ENCODE results near the gene GUCY1A1.

GUCY1A1 gene

DNA sequence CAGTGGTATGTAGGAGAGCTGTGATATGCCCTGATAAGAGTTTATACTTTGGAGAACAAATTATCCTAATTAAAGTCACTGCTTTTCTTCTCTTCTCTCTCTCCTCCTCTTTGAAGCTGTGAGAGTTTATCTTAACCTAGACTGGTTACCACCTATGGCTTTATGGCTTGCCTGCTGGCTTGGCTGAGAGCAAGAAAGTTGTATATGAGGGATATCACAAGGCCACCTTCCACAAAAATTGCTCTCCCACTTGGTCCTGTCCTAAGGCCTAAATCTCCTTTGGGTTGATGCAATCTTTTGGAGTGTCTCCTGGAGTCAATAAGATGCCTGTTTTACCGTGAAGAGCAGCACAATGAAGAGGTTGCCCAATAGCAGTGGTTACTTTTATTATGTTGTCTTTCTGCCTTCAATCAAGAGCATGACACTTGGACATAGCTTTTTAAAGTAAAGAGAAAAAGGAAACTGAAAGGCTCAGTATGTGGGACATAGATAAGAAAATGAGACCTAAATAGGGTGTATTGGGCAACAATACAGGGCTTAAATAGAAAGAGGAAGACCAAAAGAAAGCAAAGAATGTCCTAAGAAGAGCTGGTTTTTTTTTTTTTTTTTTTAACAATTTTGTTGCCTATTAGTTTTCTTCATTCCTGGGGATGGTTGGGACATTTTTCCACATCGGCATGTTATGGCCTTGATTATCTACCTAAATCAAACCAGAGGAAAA is 9.2 kb downstream of the GUCY1A1 start:
- no peak overlapping the region for H3K4me3 ChIP-seq (ENCODE audit: low read depth in 1 of 2, low read length in 2 of 2)
- no peak overlapping the region for H3K9ac ChIP-seq (ENCODE audit: low read depth in 1 of 2, low read length in 2 of 2)
- no peaks in the 10 kb centered on the region for H3K36me3 ChIP-seq (ENCODE audit: control insufficient read depth in 1 of 2, insufficient read depth in 2 of 2, low read length in 2 of 2)
- H3K27ac ChIP-seq (ENCODE audit: low read depth, low read length): peak overlapping the region; percentile 15
- no peaks in the 10 kb centered on the region for H3K9me3 ChIP-seq (ENCODE audit: control insufficient read depth in 1 of 2, low read length in 2 of 2)
- peaks cover 9 to 20% of the 10 kb centered on the region in 2 donors for H3K4me1 ChIP-seq (ENCODE audit: control insufficient read depth in 1 of 2, insufficient read depth in 2 of 2, low read length in 2 of 2)
- H3K27me3 ChIP-seq (ENCODE audit: control insufficient read depth in 1 of 2, insufficient read depth in 2 of 2, low read length in 2 of 2): no peaks in the 10 kb centered on the region

DNA sequence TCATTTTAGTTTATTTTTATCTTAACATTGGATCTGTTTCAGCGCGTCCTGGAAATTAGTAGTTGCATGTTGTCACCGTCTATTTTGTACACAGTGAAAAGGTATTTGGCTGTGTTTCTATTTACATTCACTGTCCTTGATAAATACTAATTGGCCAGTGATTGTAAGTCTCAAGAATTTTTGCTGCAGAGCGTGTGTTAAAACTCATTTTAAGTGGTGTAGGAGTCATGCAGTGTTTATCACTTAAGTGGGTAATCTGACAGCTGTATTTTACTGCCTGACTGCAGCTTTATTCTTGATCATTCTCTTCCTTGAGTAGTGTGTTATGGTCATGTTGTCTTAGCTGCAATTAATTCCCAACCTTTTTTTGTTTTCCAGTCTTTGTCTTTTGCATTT is 9.8 kb downstream of the GUCY1A1 start:
- Histone ChIP-seq H3K36me3 (ENCODE audit: control insufficient read depth in 1 of 2, insufficient read depth in 2 of 2, low read length in 2 of 2) (no peaks in the 10 kb centered on the region), H3K4me1 (ENCODE audit: control insufficient read depth in 1 of 2, insufficient read depth in 2 of 2, low read length in 2 of 2) (peaks cover 9 to 20% of the 10 kb centered on the region in 2 donors)

DNA sequence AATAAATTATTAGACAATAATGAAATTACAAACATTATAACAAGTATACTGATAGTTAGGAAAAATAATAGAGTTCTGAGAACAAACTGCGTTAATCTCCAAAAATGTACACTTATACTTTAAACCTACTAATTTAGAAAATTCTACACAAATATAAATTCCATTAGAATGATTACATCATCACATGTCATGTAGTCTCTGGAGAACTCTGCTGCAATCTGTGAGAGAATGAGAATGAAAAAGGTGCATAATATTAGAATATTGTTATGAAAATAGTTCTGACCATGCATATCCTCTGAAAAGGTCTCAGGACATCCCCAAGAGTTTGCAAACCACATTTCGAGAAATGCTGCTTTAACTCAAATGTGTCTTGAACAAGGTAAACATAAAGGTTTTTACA is 11.4 kb downstream of the GUCY1A1 start:
- Histone ChIP-seq H3K9me3 (ENCODE audit: control insufficient read depth in 1 of 2, low read length in 2 of 2) (no peaks in the 10 kb centered on the region), H3K36me3 (ENCODE audit: control insufficient read depth in 1 of 2, insufficient read depth in 2 of 2, low read length in 2 of 2) (no peaks in the 10 kb centered on the region), H3K4me1 (ENCODE audit: control insufficient read depth in 1 of 2, insufficient read depth in 2 of 2, low read length in 2 of 2) (peaks cover 9 to 12% of the 10 kb centered on the region in 2 donors), H3K9ac (ENCODE audit: low read depth in 1 of 2, low read length in 2 of 2) (no peak overlapping the region), H3K27ac (ENCODE audit: low read depth, low read length) (no peak overlapping the region), H3K4me3 (ENCODE audit: low read depth in 1 of 2, low read length in 2 of 2) (no peak overlapping the region), H3K27me3 (ENCODE audit: control insufficient read depth in 1 of 2, insufficient read depth in 2 of 2, low read length in 2 of 2) (no peaks in the 10 kb centered on the region)

More for the DNA sequence above, 9.8 kb downstream of the GUCY1A1 start:
- no peaks in the 10 kb centered on the region for H3K27me3 ChIP-seq (ENCODE audit: control insufficient read depth in 1 of 2, insufficient read depth in 2 of 2, low read length in 2 of 2)
- no peak overlapping the region for H3K4me3 ChIP-seq (ENCODE audit: low read depth in 1 of 2, low read length in 2 of 2)
- no peak overlapping the region for H3K9ac ChIP-seq (ENCODE audit: low read depth in 1 of 2, low read length in 2 of 2)
- no peaks in the 10 kb centered on the region for H3K9me3 ChIP-seq (ENCODE audit: control insufficient read depth in 1 of 2, low read length in 2 of 2)
- no peak overlapping the region for H3K27ac ChIP-seq (ENCODE audit: low read depth, low read length)

DNA sequence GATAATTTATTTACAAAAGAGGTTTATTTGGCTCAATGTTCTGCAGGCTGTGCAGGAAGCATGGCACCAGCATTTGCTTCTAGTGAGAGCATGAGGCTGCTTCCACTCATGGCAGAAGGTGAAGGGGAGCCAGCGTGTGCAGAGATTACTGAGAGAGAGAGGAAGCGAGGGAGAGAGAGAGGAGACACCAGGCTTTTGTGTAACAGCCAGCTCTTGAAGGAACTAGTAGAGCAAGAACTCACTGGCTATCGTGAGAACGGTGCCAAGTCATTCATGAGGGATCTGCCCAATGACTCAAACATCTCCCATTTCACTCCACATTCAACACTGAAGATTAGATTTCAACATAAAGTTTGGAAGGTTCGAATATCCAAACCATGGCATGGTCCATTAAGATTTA is 12.7 kb downstream of the GUCY1A1 start:
- Histone ChIP-seq H3K27me3 (ENCODE audit: control insufficient read depth in 1 of 2, insufficient read depth in 2 of 2, low read length in 2 of 2) (no peaks in the 10 kb centered on the region), H3K27ac (ENCODE audit: low read depth, low read length) (no peak overlapping the region), H3K4me3 (ENCODE audit: low read depth in 1 of 2, low read length in 2 of 2) (no peak overlapping the region), H3K4me1 (ENCODE audit: control insufficient read depth in 1 of 2, insufficient read depth in 2 of 2, low read length in 2 of 2) (peaks cover 6 to 12% of the 10 kb centered on the region in 2 donors), H3K9ac (ENCODE audit: low read depth in 1 of 2, low read length in 2 of 2) (no peak overlapping the region), H3K36me3 (ENCODE audit: control insufficient read depth in 1 of 2, insufficient read depth in 2 of 2, low read length in 2 of 2) (no peaks in the 10 kb centered on the region), H3K9me3 (ENCODE audit: control insufficient read depth in 1 of 2, low read length in 2 of 2) (no peaks in the 10 kb centered on the region)

DNA sequence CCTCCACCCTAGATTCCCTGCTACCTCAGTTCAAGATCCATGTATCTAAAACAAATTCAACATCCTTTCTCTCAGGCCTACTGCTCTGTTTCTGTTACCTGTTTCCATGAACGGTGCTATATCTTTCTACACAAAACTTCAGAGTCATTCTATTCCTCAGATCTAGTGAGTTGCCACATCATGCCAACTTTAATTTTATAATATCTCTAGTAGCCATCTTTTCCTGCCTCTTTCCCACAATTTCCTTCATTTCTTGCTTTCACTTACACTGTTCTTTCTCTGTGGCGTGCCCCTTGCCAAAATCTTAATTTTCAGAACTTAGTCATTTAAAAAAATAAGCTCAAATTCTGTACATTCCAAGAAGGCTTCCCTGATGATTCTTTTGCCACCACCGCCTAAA is 15.2 kb downstream of the GUCY1A1 start:
- no peak overlapping the region for H3K9ac ChIP-seq (ENCODE audit: low read depth in 1 of 2, low read length in 2 of 2)
- peaks cover 0 to under 1% of the 10 kb centered on the region in 2 donors for H3K4me1 ChIP-seq (ENCODE audit: control insufficient read depth in 1 of 2, insufficient read depth in 2 of 2, low read length in 2 of 2)
- H3K36me3 ChIP-seq (ENCODE audit: control insufficient read depth in 1 of 2, insufficient read depth in 2 of 2, low read length in 2 of 2): no peaks in the 10 kb centered on the region
- H3K9me3 ChIP-seq (ENCODE audit: control insufficient read depth in 1 of 2, low read length in 2 of 2): no peaks in the 10 kb centered on the region
- H3K27me3 ChIP-seq (ENCODE audit: control insufficient read depth in 1 of 2, insufficient read depth in 2 of 2, low read length in 2 of 2): no peaks in the 10 kb centered on the region
- H3K27ac ChIP-seq (ENCODE audit: low read depth, low read length): no peak overlapping the region
- H3K4me3 ChIP-seq (ENCODE audit: low read depth in 1 of 2, low read length in 2 of 2): no peak overlapping the region

DNA sequence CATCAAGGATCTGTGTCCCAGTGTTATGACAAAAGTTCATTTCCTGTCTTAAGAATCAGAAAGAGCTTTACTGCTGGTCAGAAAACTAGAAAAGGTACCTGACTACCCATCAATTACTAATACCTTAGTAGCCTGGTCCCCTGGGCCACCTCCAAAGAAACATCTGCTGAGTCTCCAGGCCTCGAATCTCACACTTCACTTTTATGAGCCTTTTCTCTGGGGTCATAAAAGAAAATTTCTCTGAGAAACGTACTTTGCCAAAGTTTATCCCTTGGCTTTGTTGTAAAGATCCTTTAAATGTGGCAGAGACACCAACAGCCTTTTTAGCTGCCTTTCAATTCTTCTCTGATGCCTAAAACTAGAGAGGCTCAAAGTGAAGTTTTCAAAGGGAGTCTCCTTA is 17.8 kb downstream of the GUCY1A1 start:
- H3K36me3 ChIP-seq (ENCODE audit: control insufficient read depth in 1 of 2, insufficient read depth in 2 of 2, low read length in 2 of 2): no peaks in the 10 kb centered on the region
- H3K27ac ChIP-seq (ENCODE audit: low read depth, low read length): no peak overlapping the region
- H3K9me3 ChIP-seq (ENCODE audit: control insufficient read depth in 1 of 2, low read length in 2 of 2): no peaks in the 10 kb centered on the region
- no peak overlapping the region for H3K9ac ChIP-seq (ENCODE audit: low read depth in 1 of 2, low read length in 2 of 2)
- H3K4me1 ChIP-seq (ENCODE audit: control insufficient read depth in 1 of 2, insufficient read depth in 2 of 2, low read length in 2 of 2): no peaks in the 10 kb centered on the region
- no peak overlapping the region for H3K4me3 ChIP-seq (ENCODE audit: low read depth in 1 of 2, low read length in 2 of 2)
- H3K27me3 ChIP-seq (ENCODE audit: control insufficient read depth in 1 of 2, insufficient read depth in 2 of 2, low read length in 2 of 2): no peaks in the 10 kb centered on the region

DNA sequence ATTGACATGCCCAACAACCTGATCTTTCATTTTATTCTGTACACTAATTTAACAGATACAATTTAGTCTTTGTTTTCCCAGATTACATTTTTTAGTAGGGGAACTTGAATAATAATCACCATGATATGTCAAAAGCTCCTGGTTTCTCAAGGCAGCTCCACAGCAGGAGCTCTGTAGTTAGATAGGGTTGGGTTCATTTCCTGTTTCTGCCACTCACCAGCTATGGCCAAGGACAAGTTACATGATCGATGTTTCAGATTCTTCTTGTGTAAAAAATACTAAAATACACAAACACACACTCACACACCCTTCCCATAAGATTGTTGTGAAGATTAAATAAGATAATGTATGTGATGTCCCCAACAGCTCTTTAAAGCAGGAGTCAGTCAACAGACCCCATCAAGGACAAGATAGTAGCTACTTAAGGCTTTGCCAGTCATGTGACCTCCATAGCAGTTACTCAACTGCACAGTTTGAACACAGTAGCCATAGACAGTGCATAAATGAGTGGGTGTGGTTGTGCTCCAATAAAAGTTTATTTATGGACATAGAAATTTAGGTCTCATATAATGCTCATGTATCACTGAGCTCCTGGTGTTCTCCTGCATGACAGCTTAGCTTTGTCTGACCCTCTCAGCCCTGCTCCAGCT is 18.4 kb downstream of the GUCY1A1 start:
- Histone ChIP-seq H3K27ac (ENCODE audit: low read depth, low read length) (no peak overlapping the region), H3K36me3 (ENCODE audit: control insufficient read depth in 1 of 2, insufficient read depth in 2 of 2, low read length in 2 of 2) (no peaks in the 10 kb centered on the region), H3K27me3 (ENCODE audit: control insufficient read depth in 1 of 2, insufficient read depth in 2 of 2, low read length in 2 of 2) (no peaks in the 10 kb centered on the region), H3K4me3 (ENCODE audit: low read depth in 1 of 2, low read length in 2 of 2) (no peak overlapping the region), H3K9me3 (ENCODE audit: control insufficient read depth in 1 of 2, low read length in 2 of 2) (no peaks in the 10 kb centered on the region), H3K9ac (ENCODE audit: low read depth in 1 of 2, low read length in 2 of 2) (no peak overlapping the region), H3K4me1 (ENCODE audit: control insufficient read depth in 1 of 2, insufficient read depth in 2 of 2, low read length in 2 of 2) (no peaks in the 10 kb centered on the region)

DNA sequence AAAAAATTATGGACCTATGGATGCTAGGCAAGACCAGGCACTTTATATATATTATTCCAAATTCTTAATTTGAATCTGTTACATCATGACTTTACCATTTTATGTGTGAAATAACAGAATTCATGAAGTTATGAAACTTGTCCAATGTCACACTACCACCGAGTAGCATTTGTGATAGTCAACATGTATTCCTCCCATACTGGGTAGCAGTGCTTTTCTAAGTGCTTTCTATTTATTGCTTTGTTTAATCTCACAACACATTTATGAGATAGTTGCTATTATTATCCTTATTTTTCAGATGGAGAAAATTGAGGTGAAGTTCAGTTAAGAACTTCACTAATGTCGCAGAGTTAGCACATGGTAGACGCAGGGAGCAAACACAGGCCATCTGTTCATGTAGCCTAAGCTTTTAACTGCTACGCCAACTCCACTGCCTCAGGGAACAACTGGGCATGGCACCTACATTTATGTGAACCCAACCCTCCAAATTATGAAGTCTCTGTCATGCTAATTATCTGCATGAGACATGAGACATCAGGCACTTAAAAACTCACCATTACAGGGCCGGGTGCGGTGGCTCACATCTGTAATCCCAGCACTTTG is 20.8 kb downstream of the GUCY1A1 start:
- H3K36me3 ChIP-seq (ENCODE audit: control insufficient read depth in 1 of 2, insufficient read depth in 2 of 2, low read length in 2 of 2): no peaks in the 10 kb centered on the region
- H3K27ac ChIP-seq (ENCODE audit: low read depth, low read length): no peak overlapping the region
- no peaks in the 10 kb centered on the region for H3K4me1 ChIP-seq (ENCODE audit: control insufficient read depth in 1 of 2, insufficient read depth in 2 of 2, low read length in 2 of 2)

DNA sequence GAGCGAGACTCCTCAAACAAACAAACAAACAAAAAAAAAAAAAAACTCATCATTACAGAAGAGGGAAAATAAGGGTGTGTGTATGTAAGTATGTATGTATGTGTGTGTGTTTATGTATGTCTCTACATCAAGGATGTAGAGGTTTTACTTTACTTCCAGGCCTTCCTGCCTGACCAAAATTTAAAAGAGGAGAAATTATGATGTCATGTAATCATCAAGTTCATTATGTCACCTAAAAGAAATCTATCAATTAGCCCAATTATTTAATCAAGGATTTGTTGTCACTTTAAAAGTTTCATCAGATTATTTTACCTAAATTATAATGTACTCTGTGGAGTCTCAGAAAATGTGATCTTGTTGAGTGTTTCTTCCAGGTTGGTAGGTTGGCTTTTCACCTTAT is 21.6 kb downstream of the GUCY1A1 start:
- Histone ChIP-seq H3K9ac (ENCODE audit: low read depth in 1 of 2, low read length in 2 of 2) (no peak overlapping the region), H3K27me3 (ENCODE audit: control insufficient read depth in 1 of 2, insufficient read depth in 2 of 2, low read length in 2 of 2) (no peaks in the 10 kb centered on the region), H3K27ac (ENCODE audit: low read depth, low read length) (no peak overlapping the region), H3K36me3 (ENCODE audit: control insufficient read depth in 1 of 2, insufficient read depth in 2 of 2, low read length in 2 of 2) (no peaks in the 10 kb centered on the region), H3K4me3 (ENCODE audit: low read depth in 1 of 2, low read length in 2 of 2) (no peak overlapping the region), H3K9me3 (ENCODE audit: control insufficient read depth in 1 of 2, low read length in 2 of 2) (no peaks in the 10 kb centered on the region), H3K4me1 (ENCODE audit: control insufficient read depth in 1 of 2, insufficient read depth in 2 of 2, low read length in 2 of 2) (peaks cover 0 to 3% of the 10 kb centered on the region in 2 donors)

More for the DNA sequence above, 20.8 kb downstream of the GUCY1A1 start:
- H3K27me3 ChIP-seq (ENCODE audit: control insufficient read depth in 1 of 2, insufficient read depth in 2 of 2, low read length in 2 of 2): no peaks in the 10 kb centered on the region
- no peak overlapping the region for H3K9ac ChIP-seq (ENCODE audit: low read depth in 1 of 2, low read length in 2 of 2)
- no peaks in the 10 kb centered on the region for H3K9me3 ChIP-seq (ENCODE audit: control insufficient read depth in 1 of 2, low read length in 2 of 2)
- H3K4me3 ChIP-seq (ENCODE audit: low read depth in 1 of 2, low read length in 2 of 2): no peak overlapping the region

DNA sequence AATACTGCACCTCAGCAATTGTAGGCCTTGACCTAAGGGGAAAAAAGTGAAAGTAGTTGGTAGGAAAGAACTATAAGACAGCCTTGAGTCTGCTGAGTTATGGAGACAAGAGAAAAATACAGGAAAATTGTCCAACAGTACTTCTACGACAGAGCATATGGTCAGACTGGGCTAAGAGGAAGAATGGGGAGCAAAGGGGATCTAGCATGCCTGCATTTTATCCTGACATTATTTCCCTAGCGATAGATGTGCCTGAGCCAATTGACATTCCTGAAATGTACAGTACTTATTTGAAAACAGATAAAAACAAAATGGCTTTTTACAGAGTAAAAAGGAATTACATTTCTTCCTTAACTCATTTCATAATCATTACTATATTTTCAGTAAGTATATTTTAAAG is 22.2 kb downstream of the GUCY1A1 start:
- no peaks in the 10 kb centered on the region for H3K9me3 ChIP-seq (ENCODE audit: control insufficient read depth in 1 of 2, low read length in 2 of 2)
- no peaks in the 10 kb centered on the region for H3K36me3 ChIP-seq (ENCODE audit: control insufficient read depth in 1 of 2, insufficient read depth in 2 of 2, low read length in 2 of 2)
- no peak overlapping the region for H3K27ac ChIP-seq (ENCODE audit: low read depth, low read length)
- H3K4me3 ChIP-seq (ENCODE audit: low read depth in 1 of 2, low read length in 2 of 2): no peak overlapping the region
- H3K4me1 ChIP-seq (ENCODE audit: control insufficient read depth in 1 of 2, insufficient read depth in 2 of 2, low read length in 2 of 2): peaks cover 0 to 8% of the 10 kb centered on the region in 2 donors
- H3K9ac ChIP-seq (ENCODE audit: low read depth in 1 of 2, low read length in 2 of 2): no peak overlapping the region
- no peaks in the 10 kb centered on the region for H3K27me3 ChIP-seq (ENCODE audit: control insufficient read depth in 1 of 2, insufficient read depth in 2 of 2, low read length in 2 of 2)
